Fibroblast of lung (primary cell): ENCODE measurements around the gene NSMF.

ENCODE experiments used
- CTCF ChIP-seq, 2 donors: IDR thresholded peaks in 1 of 2; conservative IDR thresholded peaks in 1 of 2; 1 replicate in 1 of 2; 2 replicates in 1 of 2; pipeline ENCODE4 v1.5.1; 2011 to 2012; ENCODE audit warnings: low read length in 2 of 2, control low read depth in 1 of 2, inconsistent platforms in 1 of 2, low read depth in 1 of 2, mild to moderate bottlenecking in 1 of 2
- EZH2 ChIP-seq: IDR thresholded peaks from 2 replicates; pipeline ENCODE4 v1.5.1; 2012; ENCODE audit warnings: low read length, control low read depth, mild to moderate bottlenecking; ENCODE audit errors: missing control alignments

DNA sequence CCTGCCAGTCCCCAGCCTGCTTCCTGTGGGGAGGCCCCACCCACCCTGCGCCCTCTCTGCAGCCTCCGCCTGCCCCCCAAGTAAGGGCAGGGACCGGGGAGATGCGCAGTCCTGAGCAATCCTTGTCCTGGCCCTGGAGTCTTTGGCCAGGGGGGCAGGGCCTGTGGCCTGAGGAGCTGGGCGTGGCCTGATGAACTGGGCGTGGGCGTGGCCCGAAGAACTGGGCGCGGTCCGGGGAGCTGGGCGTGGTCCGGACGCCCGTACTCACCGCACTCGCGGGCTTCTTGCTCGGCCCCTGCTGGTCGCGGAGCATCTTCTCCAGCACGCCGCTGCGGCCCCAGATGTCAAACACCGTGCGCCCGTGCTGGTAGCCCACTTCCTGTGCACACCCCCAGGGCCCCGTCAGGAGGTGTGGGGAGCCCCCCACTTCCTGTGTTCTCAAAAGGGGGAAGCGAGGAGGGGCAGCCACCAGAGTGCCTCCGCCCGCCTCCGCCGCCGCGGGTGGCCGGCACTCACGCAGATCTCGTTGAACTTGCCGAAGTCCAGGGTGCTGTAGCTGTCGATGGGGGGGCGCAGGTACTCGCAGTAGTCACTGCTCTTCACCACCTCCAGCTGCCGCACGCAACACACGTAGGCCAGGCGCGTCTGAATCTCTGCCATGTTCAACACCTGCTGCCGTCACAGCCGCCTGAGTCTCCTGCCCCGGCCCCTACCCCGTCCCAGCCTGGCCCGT, 2.7 kb upstream of the NSMF start:
- no peak for TF ChIP-seq CTCF (conservative IDR thresholded peaks at IDR 0.05 in 1 of 2, IDR thresholded peaks at IDR 0.05 in 1 of 2; ENCODE audit: low read depth in 1 of 2, low read length in 2 of 2)
- TF ChIP-seq EZH2: no peak
